Measurements from ENCODE around the gene SLC34A2. TPM values are rescaled to one million over a fixed set of nuclear protein-coding genes. Genes with fewer than 3 reads are reported as not detected.

The SLC34A2 gene
- total and polyA plus RNA-seq, 2 of the 8 experiments (the other 6 are each of a cell fraction or from before 2014, with no cell fraction given) = 2.2 to 2.9 TPM

DNA sequence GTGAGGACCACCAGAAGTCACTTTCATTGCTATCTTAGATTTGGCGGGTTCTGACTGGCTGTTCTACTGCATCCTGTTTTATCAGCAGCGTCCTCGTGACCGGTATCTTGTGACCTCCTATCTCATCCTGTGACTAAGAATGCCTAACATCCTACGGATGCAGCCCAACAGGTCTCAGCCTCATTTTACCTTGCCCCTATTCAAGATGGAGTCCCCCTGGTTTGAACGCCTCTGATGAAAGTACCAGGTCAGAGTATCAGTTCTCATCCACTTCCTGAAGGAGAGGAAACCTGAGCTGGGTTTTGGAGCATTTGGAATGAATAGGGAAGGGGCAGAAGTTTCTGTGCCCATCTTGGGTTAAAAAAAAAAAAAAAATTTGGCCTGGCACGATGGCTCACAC, 70.2 kb downstream of the SLC34A2 start:
- CTCF ChIA-PET (ENCODE audit: partially characterized antibody) = interaction anchor here (0.6 kb wide), 1 partner anchor 12 kb away, joined by 3 read pairs; no protein-coding TSS in a partner anchor
- Histone ChIP-seq H3K9ac (replicated peaks in 1 of 4; ENCODE audit: extremely low read depth in 1 of 4, low read depth in 3 of 4, low read length in 3 of 4) (no peak overlapping the region), H2BK20ac (ENCODE audit: low read length) (no peak overlapping the region), H4K91ac (replicated peaks; ENCODE audit: insufficient read length, low read length) (no peak overlapping the region), H3K79me2 (ENCODE audit: control insufficient read depth in 1 of 2, insufficient read depth in 2 of 2, low read length in 2 of 2) (no peaks in the 10 kb centered on the region), H3K27me3 (replicated peaks in 1 of 4; ENCODE audit: control insufficient read depth in 3 of 4, extremely low read depth in 1 of 4, insufficient read depth in 3 of 4, low read length in 3 of 4) (no peaks in the 10 kb centered on the region), H3K23ac (ENCODE audit: insufficient read length) (no peak overlapping the region), H3K56ac (replicated peaks; ENCODE audit: insufficient read length, low read depth, low read length) (no peak overlapping the region), H2BK15ac (ENCODE audit: low read length) (no peak overlapping the region), H3K79me1 (ENCODE audit: low read depth, low read length) (no peaks in the 10 kb centered on the region), H3K4me3 (ENCODE audit: extremely low read depth in 1 of 4, insufficient read depth in 2 of 4, low read depth in 3 of 4, low read length in 4 of 4) (no peak overlapping the region), H2BK120ac (replicated peaks; ENCODE audit: low read depth, low read length) (no peak overlapping the region), H4K5ac (ENCODE audit: insufficient read length, low read depth, low read length) (no peak overlapping the region), H3K23me2 (ENCODE audit: low read depth, low read length) (no peaks in the 10 kb centered on the region), H3K9me3 (ENCODE audit: insufficient read depth in 2 of 2, low read depth in 1 of 2, low read length in 1 of 2) (no peaks in the 10 kb centered on the region), H2BK5ac (ENCODE audit: low read depth, low read length) (no peak overlapping the region), H3K36me3 (ENCODE audit: control insufficient read depth in 2 of 4, insufficient read depth in 4 of 4, low read length in 3 of 4) (no peaks in the 10 kb centered on the region), H3K14ac (ENCODE audit: insufficient read length) (no peak overlapping the region), H3K4me1 (replicated peaks in 1 of 4; ENCODE audit: control insufficient read depth in 3 of 4, insufficient read depth in 4 of 4, low read length in 3 of 4) (no peaks in the 10 kb centered on the region), H2AFZ (ENCODE audit: low read length) (no peak overlapping the region), H2AK5ac (ENCODE audit: low read depth, low read length) (no peak overlapping the region), H3K27ac (ENCODE audit: low read depth, low read length) (no peak overlapping the region), H2BK12ac (ENCODE audit: low read depth, low read length) (no peak overlapping the region), H4K8ac (ENCODE audit: extremely low read depth, insufficient read depth, low read length) (no peak overlapping the region), H3K4ac (replicated peaks; ENCODE audit: insufficient read length, low read depth, low read length) (no peak overlapping the region), H4K20me1 (replicated peaks in 1 of 2; ENCODE audit: control insufficient read depth in 1 of 2, insufficient read depth in 2 of 2, low read length in 2 of 2) (no peaks in the 10 kb centered on the region), H3K4me2 (ENCODE audit: insufficient read depth in 1 of 2, low read depth in 2 of 2, low read length in 2 of 2) (no peak overlapping the region), H3K18ac (ENCODE audit: extremely low read depth, low read length) (no peak overlapping the region)
- WGBS, 2 experiments (ENCODE audit: extremely low coverage in 1 of 2, insufficient coverage in 1 of 2, insufficient read length in 1 of 2, insufficient replicate concordance in 2 of 2, low coverage in 1 of 2, low lambda C conversion rate in 2 of 2, missing lambda C conversion rate in 1 of 2) = 83% methylated on average over 7 of the region's 7 CpGs; no CpG with 5 or more reads in 1 of the 2 experiments
- no peak for DNase-seq (ENCODE audit: low read depth in 1 of 2, low spot score in 2 of 2)
- TF ChIP-seq, protein P1, sequence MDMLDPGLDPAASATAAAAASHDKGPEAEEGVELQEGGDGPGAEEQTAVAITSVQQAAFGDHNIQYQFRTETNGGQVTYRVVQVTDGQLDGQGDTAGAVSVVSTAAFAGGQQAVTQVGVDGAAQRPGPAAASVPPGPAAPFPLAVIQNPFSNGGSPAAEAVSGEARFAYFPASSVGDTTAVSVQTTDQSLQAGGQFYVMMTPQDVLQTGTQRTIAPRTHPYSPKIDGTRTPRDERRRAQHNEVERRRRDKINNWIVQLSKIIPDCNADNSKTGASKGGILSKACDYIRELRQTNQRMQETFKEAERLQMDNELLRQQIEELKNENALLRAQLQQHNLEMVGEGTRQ (IDR thresholded peaks at IDR 0.05; ENCODE audit: low read length) = no peak
- no peak for TF ChIP-seq HDAC2 (IDR thresholded peaks at IDR 0.05; ENCODE audit: borderline replicate concordance in 1 of 2, low read depth in 2 of 2, low read length in 2 of 2)
- TF ChIP-seq GABPA (IDR thresholded peaks at IDR 0.05; ENCODE audit: borderline replicate concordance, insufficient read depth, low read length) = no peak
- TF ChIP-seq SP1 (IDR thresholded peaks at IDR 0.05; ENCODE audit: low read depth, low read length) = no peak
- FAIRE-seq = no peak
- POLR2A ChIA-PET (ENCODE audit: partially characterized antibody) = interaction anchor here (0.6 kb wide), 1 partner anchor 256 kb away, joined by 3 read pairs; no protein-coding TSS in a partner anchor

All from H1 (cell line).